Putamen (tissue), 1 donor: ENCODE data around the gene ANG.

Experiments
- DNase-seq: peaks from one replicate; pipeline ENCODE4 v3.0.0-alpha.2; 2016; ENCODE audit warnings: low spot score

Gene ANG

GRCh38 chr14:20676072-20676471 lies 12.5 kb upstream of the ANG start:
- no peak for DNase-seq

GRCh38 chr14:20679907-20680306 lies 8.7 kb upstream of the ANG start:
- DNase-seq: peak; percentile 55

- no peak for DNase-seq
Observed at GRCh38 chr14:20680363-20680762, 8.2 kb upstream of the ANG start.

GRCh38 chr14:20680843-20681347 lies 7.7 kb upstream of the ANG start:
- no peak for DNase-seq

GRCh38 chr14:20681348-20682126 lies 7.0 kb upstream of the ANG start:
- peak; percentile 91 for DNase-seq

- no peak for DNase-seq
Observed at GRCh38 chr14:20682127-20682434, 6.5 kb upstream of the ANG start.

- peak; percentile 97 for DNase-seq
Observed at GRCh38 chr14:20682435-20683124, 6.0 kb upstream of the ANG start.

- DNase-seq: peak; percentile 91
Observed at GRCh38 chr14:20683125-20683890, 5.3 kb upstream of the ANG start.

- peak; percentile 83 for DNase-seq
Observed at GRCh38 chr14:20683891-20684661, 4.5 kb upstream of the ANG start, which contains the start of gene RNASE4. TSS of gene RNASE4 (plus strand) at chr14:20684560. CDS start at chr14:20699372, 14,812 bp downstream.

- no peak for DNase-seq
Observed at GRCh38 chr14:20684662-20685456, 3.7 kb upstream of the ANG start.

- DNase-seq: no peak
Observed at GRCh38 chr14:20686386-20687143, 2.0 kb upstream of the ANG start.

- no peak for DNase-seq
Observed at GRCh38 chr14:20687362-20688166, 1.0 kb upstream of the ANG start.

GRCh38 chr14:20690848-20691640 lies 2.5 kb downstream of the ANG start:
- peak; percentile 74 for DNase-seq

- no peak for DNase-seq
Observed at GRCh38 chr14:20692116-20692751, 3.7 kb downstream of the ANG start.

- DNase-seq: no peak
Observed at GRCh38 chr14:20696764-20697163, 8.2 kb downstream of the ANG start.

GRCh38 chr14:20697273-20698017 lies 8.9 kb downstream of the ANG start:
- DNase-seq: peak; percentile 68

- no peak for DNase-seq
Observed at GRCh38 chr14:20698018-20698329, 9.4 kb downstream of the ANG start.

GRCh38 chr14:20698934-20699333 lies 10.4 kb downstream of the ANG start:
- no peak for DNase-seq
